Cardiac septum (tissue), 1 donor: ENCODE measurements around the gene SLC38A4. TPM values are rescaled to one million over a fixed set of nuclear protein-coding genes. Genes with fewer than 3 reads are reported as not detected.
A peak's percentile ranks its signal among the peaks of the same experiment; 100 is the strongest.
"Not testable (repeated sequence)": the region's sequence is repeated elsewhere in the genome, so short reads cannot be mapped to it uniquely, and the experiment has no call there.

Experiments used
- DNase-seq: peaks from one replicate; pipeline ENCODE4 v3.0.0-alpha.2; 2020; ENCODE audit warnings: low spot score
- intact Hi-C: fragments of 100-400 bp; cut with DNase I; formaldehyde crosslinking; loops from one replicate; pipeline ENCODE4 v1.14.0; 2022
- long read RNA-seq: library from polyadenylated mRNA; unstranded; transcript quantifications from one replicate; pipeline ENCODE4 v2.0.0, GENCODE V29; 2021
- total RNA-seq: library from RNA; stranded (reverse); fragmentation: NEBNext Ultra II Directional; extraction: Animal tissue kit (Norgen Biotek cat#: 25700); gene quantifications from one replicate; pipeline ENCODE4 v1.2.1, GENCODE V29; 2021
- donor health status: DM: no; HTN: no; CAD: no.

SLC38A4 gene
- not detected for total RNA-seq
- long read RNA-seq, partial matches to known transcripts = 0 of 1 reads
- long read RNA-seq, other reads (novel, unspliced or antisense) = 1 of 1 reads

DNA sequence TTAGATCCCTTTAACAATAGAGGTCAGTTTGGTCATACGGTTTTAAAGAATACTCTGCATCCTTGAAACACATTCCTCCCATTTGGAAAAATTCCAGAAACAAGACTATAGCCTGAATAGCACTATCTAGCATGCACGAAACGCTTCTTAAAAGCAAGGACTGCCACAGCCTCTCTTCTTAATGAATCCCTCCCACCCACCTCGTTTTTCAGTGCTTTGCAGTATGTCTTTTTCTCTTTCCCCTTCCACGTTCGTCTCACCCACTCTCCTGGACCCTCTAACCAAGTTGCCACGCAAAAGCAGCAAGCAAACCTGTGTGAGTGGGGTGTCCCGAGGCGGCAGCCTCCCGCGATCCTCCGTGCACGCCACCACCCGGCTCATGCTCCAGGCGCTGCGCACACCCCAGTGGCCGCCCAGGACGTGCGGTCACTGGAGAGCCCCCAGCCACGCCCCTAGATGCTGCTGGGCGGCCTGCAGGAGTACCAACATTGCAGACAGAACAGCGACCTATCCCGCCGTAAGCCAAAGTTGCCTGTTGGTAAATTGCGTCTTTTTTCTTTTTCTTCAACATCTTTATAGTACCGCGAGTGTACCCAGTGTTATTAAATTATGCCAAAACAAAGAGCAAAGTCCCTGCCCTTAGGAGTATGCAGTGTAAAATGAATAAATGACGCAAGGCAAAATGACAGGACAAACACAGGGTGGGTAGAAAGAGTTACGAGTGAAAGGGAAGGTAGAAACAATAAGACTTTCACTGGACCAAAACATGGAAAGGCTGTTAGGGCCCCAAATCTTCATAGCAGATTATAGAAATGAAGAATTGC is at the start of gene SLC38A4:
SLC38A4 (minus strand) TSS at position 407 of the 824 bp plus-strand sequence. CDS start 32,926 bp downstream, outside the sequence.
- intact Hi-C loops = no loop called here
- DNase-seq = no peak

- no peak for DNase-seq
- intact Hi-C loops = no loop called here
These were observed 49.3 kb upstream of the SLC38A4 start for GRCh38 chr12:46875095-46875494.

DNA sequence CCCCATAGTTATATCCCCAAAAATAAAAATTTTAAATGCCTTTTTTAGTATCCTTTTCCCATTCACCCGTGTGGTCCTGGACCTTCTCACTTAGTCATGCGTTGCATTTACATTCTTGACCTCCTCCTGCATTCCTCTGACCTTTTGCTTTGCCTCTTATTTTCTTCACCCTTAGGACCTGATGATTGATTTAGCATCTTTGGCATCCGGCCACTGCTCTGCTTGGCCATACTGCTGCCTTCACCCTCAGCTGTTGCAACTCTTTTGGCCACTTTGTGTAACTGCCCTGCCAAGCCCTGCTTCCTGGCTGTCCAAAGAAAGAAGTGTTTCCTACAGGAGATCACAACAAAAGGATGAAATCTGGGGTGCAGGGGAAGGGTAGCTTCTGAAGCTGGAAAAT is 48.8 kb upstream of the SLC38A4 start:
- DNase-seq = no peak
- intact Hi-C loops = no loop called here

DNA sequence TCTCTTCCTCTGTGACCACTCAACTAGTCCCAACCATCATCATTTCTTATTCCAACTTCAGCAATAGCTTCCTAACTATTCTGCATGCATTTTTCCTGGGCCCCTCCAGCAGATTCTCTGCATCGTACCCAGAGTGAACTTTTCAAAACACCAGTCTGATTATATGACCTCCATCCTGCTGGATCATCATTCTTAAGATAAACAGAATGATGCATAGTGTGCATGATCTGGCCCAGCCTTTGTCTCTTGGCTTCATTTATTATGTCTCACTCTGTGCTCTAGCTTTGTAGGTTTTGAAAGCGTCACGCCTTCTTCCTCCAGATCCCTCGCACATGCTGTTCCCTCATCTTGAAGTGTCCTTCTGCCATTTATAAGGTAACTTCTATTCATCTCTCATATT is 46.3 kb upstream of the SLC38A4 start:
- intact Hi-C loops = no loop called here
- no peak for DNase-seq

GRCh38 chr12:46865311-46865710 is 39.5 kb upstream of the SLC38A4 start:
- no peak for DNase-seq
- intact Hi-C loops = no loop called here

- no peak for DNase-seq
- intact Hi-C loops = no loop called here
These were observed 32.6 kb upstream of the SLC38A4 start for GRCh38 chr12:46858368-46858767.

DNA sequence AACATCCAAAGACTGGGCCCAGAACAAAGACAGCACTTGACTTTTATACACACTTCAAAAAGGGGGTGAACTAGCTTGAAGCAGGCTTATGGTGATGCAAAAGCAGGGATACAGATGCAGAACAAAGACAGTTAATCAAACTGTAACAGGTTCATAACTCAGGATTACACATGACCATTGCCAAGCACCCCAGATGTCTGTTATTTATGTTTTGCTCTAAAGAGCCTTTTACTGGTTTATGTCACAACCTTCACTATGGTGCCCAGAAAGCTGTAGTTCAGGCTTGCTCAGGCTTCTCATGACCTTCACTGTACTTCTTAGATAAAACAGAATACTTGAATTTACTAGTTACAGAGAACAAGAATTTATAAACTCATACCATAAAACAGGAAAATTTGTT is 31.7 kb upstream of the SLC38A4 start:
- intact Hi-C loops = no loop called here
- no peak for DNase-seq

- no peak for DNase-seq
- intact Hi-C loops = no loop called here
These were observed 30.0 kb upstream of the SLC38A4 start for GRCh38 chr12:46855760-46856159.

- DNase-seq, intact Hi-C loops: not testable (repeated sequence)
These were observed 28.4 kb upstream of the SLC38A4 start for GRCh38 chr12:46854188-46854587.

DNA sequence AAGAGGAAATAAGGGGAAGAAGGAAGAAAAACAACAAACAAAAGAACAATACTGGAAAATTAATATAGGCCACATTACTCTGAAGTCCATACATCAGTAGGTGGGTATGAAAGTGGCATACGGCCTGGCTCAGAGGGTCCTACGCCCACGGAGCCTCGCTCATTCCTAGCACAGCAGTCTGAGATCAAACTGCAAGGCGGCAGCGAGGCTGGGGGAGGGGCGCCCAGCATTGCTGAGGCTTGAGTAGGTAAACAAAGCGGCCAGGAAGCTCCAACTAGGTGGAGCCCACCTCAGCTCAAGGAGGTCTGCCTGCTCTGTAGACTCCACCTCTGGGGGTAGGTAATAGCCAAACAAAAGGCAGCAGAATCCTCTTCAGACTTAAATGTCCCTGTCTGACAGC is 23.0 kb upstream of the SLC38A4 start:
- DNase-seq, intact Hi-C loops: not testable (repeated sequence)

GRCh38 chr12:46847001-46847400 is 21.2 kb upstream of the SLC38A4 start:
- intact Hi-C loops = no loop called here
- no peak for DNase-seq

DNA sequence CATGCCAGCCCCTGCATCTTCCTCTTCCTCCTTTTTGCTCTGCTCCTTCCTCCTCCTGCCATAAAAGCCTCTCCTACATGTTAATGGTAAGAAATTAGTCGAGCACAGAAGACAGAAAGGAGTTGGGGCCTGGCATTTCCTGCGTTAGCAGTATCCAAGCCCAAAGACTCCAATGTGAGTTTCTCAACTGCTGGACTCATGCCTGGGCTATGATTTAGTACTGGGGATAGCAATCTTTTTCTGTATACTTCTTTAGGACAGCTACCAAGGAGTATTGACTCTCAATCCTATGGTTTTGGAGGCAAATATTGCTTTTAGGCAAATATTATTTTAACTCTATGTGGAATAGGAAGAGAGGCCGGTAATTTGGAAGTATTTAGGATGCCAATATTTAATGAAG is 18.0 kb upstream of the SLC38A4 start:
- DNase-seq = no peak
- intact Hi-C loops = no loop called here

DNA sequence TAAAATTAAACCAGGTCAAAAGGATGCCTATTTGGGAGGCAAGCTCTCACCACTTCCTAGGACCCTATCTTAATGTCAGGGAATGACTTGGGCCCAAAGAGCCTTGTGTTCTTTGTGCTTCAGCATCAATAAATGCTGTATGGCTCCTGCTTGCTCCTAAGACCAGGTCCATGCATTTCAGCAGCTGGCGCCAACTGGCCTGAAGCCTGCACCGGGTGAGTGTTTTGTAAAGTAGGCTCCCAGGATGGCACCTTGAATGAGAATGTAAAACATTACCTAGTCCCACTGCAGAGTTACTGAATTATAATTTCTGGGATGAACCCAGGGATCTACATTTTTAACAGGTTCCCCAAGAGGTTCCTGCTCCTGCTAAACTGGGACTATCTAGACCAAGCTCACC is 16.1 kb upstream of the SLC38A4 start:
- no peak for DNase-seq
- intact Hi-C loops = no loop called here

- intact Hi-C loops = no loop called here
- no peak for DNase-seq
These were observed 14.2 kb upstream of the SLC38A4 start for GRCh38 chr12:46839964-46840363.

- DNase-seq = no peak
- intact Hi-C loops = no loop called here
These were observed 13.4 kb upstream of the SLC38A4 start for GRCh38 chr12:46839232-46839631.

DNA sequence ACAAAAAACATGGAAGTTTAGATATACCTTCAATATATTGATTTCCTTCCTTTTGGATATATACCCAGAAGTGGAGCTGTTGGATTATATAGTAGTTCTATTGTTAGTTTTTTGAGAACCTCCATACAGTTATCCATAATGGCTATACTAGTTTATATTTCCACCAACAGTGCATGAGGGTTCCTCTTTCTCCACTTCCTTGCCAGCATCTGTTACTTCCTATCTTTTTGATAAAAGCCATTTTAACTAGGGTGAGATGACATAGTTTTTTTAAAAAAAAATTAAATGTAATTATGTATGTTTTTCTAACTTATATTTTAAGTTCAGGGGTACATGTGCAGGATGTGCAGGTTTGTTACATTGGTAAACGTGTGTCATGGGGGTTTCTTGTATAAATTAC is 10.0 kb upstream of the SLC38A4 start:
- no peak for DNase-seq
- intact Hi-C loops = no loop called here

DNA sequence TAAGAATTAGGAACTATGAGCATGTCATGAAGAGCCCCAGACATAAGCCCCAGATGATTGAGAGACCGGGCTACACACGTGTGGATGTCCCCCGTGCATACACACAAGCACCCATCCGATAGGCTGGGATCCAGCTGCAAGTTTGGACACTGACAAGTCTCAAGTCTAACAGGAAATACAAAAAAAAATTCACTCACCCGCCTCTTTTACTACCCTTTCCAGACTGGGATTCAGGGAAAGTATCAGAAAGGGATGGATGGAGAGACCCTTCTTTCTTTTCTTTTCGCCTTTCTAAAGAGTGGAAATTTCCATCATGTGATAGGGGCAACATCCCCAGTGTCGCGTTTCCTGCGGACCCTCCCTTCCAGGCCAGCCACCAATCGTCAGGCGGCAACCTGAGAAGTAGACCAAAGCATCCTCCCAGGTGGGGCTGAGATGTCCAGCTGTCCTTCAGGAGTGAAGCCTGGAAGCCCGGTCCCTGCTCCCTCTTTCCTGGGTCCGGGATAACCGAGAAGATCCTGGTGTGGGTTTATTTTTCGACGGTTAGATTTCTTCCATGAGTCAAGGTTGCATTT is 6.4 kb upstream of the SLC38A4 start:
- intact Hi-C loops = no loop called here
- no peak for DNase-seq

DNA sequence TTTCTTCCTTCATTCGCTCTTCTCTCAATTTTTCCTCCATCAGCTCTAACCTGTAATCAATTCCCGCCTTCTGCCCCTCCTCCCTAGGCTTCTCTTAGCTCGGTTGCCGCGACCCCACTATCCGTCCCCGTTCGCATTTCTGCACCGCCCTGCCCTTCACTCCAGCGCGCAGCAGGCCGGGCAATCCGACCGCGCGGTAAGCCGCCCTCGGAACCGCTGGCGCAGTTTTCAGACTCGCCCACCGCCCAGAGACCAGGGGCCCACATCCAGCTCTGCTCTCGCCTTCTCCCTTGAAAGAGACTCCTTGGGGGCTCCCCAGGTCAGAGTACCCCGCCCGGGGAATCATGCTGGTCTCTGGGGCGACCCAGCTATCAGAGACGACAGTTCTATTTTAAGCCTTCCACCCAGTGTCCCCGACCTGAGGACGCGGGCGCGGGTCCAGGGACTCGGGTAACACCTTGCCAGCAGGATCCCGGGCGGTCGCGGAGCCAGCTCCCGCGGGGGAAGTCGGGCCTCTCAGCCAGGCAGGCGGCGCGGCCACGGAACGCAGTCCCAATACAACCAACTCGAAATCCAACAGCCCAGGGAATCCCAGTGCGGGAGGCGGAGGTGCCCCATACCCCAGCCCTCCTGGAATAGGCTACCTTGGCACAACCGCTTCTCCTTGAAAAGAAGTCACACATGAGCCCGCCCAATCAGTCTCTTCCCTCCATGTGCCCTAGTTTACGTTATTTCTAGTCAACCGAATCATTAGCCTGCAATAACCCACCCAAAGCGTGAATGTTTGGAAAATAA is 5.7 kb upstream of the SLC38A4 start:
- peak; percentile 74 for DNase-seq
- intact Hi-C loops = no loop called here

GRCh38 chr12:46830731-46831334 is 5.0 kb upstream of the SLC38A4 start:
- intact Hi-C loops = no loop called here
- DNase-seq = peak; percentile 70

DNA sequence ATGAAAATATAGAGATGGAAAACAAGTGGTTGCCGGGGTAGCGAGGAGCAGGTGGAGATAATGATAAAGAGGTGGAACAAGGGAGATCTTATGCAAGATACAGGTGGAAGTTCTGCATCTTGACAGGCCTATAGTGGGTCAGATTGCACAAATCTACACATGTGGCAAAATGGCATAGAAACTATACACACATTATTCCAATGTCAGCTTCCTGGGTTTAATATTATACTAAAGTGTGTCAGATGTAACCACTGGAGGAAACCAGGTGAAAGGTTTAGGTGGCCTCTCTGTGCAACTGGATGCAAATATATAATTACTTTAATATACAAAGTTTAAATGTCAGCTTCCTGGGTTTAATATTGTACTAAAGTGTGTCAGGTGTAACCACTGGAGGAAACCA is 1.1 kb downstream of the SLC38A4 start:
- DNase-seq = no peak
- intact Hi-C loops = no loop called here
